Measurements from ENCODE around the gene MAP2K4.

The MAP2K4 gene

DNA sequence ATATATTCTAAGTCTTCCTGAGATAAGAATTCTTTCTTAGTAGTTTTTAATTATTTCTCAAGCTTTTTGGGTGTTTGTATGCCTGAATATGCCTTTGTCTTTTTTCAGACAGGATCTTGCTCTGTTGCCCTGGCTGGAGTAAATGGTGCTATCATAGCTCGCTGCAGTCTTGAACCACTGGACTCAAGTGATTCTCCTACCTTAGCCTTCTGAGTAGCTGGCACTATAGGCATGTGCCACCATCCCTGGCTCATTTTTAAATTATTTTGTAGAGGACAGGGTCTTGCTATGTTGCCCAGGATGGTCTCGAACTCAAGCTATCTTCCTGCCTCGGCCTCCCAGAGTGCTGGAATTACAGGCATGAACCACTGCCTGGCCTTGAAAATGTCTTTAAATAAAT is 41.6 kb downstream of the MAP2K4 start:
- no peak for TF ChIP-seq CTCF (IDR thresholded peaks at IDR 0.05; ENCODE audit: low read depth, low read length, missing control alignments)
- DNase-seq (ENCODE audit: extremely low read depth, low read depth) = no peak
- no peak overlapping the region for H3K4me3 ChIP-seq (replicated peaks; ENCODE audit: low read depth, low read length)

- no peak overlapping the region for H3K4me3 ChIP-seq (replicated peaks; ENCODE audit: low read depth, low read length)
- TF ChIP-seq CTCF (IDR thresholded peaks at IDR 0.05; ENCODE audit: low read depth, low read length, missing control alignments) = no peak
Observed at GRCh38 chr17:12064395-12064794, 43.7 kb downstream of the MAP2K4 start.

GRCh38 chr17:12067485-12067884 is 46.8 kb downstream of the MAP2K4 start:
- no peak for DNase-seq (ENCODE audit: extremely low read depth, low read depth)
- no peak for TF ChIP-seq CTCF (IDR thresholded peaks at IDR 0.05; ENCODE audit: low read depth, low read length, missing control alignments)
- no peak overlapping the region for H3K4me3 ChIP-seq (replicated peaks; ENCODE audit: low read depth, low read length)

More at GRCh38 chr17:12064395-12064794, 43.7 kb downstream of the MAP2K4 start:
- DNase-seq (ENCODE audit: extremely low read depth, low read depth) = no peak

GRCh38 chr17:12068946-12069345 is 48.3 kb downstream of the MAP2K4 start:
- H3K4me3 ChIP-seq (replicated peaks; ENCODE audit: low read depth, low read length) = no peak overlapping the region
- DNase-seq (ENCODE audit: extremely low read depth, low read depth) = no peak
- TF ChIP-seq CTCF (IDR thresholded peaks at IDR 0.05; ENCODE audit: low read depth, low read length, missing control alignments) = no peak

DNA sequence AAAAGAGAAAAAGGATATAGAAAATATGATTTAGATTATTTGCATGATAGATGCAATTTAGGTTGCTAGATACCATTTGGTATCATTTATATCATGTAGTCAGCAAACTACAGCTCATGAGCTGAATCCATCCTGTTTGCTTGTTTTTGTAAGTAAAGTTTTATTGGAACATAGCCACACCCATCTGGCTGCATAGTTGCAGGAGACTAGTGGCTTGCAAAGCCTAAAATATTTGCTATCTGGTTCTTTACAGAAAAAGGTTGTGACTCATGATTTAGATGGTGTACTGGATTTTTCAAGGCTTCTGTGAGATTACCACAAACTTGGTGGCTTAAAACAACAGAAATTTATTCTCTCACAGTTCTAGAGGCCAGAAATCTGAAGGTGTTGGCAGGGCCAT is 49.9 kb downstream of the MAP2K4 start:
- TF ChIP-seq CTCF (IDR thresholded peaks at IDR 0.05; ENCODE audit: low read depth, low read length, missing control alignments) = no peak
- no peak overlapping the region for H3K4me3 ChIP-seq (replicated peaks; ENCODE audit: low read depth, low read length)
- peak; percentile 48 for DNase-seq (ENCODE audit: extremely low read depth, low read depth)

DNA sequence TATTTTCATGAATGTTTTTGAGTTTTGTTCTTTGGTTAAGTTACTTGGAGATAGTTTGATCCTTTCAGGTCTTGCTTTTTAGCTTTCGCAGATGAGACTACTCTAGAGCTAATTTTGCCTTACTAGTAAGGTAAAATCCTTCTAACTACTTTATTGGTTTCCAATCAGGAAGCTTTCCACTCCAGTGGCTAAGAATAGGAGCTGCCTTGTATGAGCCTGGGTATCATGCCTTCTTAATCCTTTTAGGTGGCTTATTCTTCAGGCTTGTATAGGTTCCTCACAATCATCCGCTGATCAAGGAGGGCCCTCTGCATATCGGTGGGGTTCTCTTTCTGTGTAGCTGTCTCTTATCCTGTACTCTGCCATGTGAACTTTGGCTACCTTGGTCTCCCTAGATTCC is 53.7 kb downstream of the MAP2K4 start:
- no peak for TF ChIP-seq CTCF (IDR thresholded peaks at IDR 0.05; ENCODE audit: low read depth, low read length, missing control alignments)
- H3K4me3 ChIP-seq (replicated peaks; ENCODE audit: low read depth, low read length) = no peak overlapping the region
- DNase-seq (ENCODE audit: extremely low read depth, low read depth) = no peak

DNA sequence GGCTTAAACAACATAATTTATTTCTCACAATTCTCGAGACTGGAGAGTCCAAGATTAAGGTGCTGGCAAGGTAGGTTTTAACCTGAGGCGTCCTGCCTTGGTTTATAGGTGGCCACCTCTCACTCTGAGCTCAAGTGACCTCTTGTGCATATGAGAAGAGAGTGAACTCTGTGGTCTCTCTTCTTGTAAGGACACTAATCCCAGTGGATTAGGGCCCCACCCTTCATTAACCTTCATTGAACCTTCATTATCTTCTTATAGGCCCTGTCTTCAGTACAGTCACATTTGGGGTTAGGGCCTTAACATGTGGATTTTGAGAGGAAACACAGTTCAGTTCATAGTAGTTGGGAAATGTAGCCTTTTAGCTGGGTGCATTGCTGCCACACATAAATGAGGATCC is 57.1 kb downstream of the MAP2K4 start:
- DNase-seq (ENCODE audit: extremely low read depth, low read depth) = no peak
- no peak overlapping the region for H3K4me3 ChIP-seq (replicated peaks; ENCODE audit: low read depth, low read length)
- TF ChIP-seq CTCF (IDR thresholded peaks at IDR 0.05; ENCODE audit: low read depth, low read length, missing control alignments) = no peak

Data from HFF-Myc (cell line).